HG02571 (cell line): Measurements from ENCODE around the gene AARS2.

ENCODE experiments used
- ATAC-seq: cut with Tn5 transposase; IDR thresholded peaks from one replicate; pipeline ENCODE4 v1.9.1; 2021; ENCODE audit warnings: mild to moderate bottlenecking, moderate library complexity; ENCODE audit not compliant: unreplicated experiment

The AARS2 gene

GRCh38 chr6:44251576-44252524 is 61.3 kb downstream of the AARS2 start:
- no peak for ATAC-seq

DNA sequence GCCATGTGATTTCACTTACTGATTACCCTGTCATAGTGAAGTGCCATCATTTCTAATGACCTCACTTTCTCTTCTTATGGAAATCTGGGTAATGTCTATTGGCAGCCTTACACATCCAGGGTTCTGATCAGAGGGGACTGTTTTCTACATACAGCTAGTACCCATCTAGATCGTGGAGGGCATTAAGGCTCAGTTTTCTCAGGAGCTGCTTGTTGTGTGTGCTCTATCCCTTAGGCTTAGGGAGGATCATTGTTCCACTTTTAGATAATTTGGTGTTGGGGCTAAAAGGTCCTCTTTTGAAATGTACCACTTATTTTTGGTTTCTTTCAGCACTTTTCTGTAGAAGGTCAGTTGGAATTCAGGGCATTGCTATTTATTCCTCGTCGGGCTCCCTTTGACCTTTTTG is 62.4 kb downstream of the AARS2 start:
- no peak for ATAC-seq

- no peak for ATAC-seq
Measured at GRCh38 chr6:44250067-44250717, 63.0 kb downstream of the AARS2 start.
